ENCODE measurements around the gene FUT7. TPM values are rescaled to one million over a fixed set of nuclear protein-coding genes. Genes with fewer than 3 reads are reported as not detected.
A peak's percentile ranks its signal among the peaks of the same experiment; 100 is the strongest.

FUT7 gene
- total RNA-seq, 2 experiments from 2014 or later: not detected

- Mint-ChIP-seq H3K36me3 (ENCODE audit: low read depth) (peaks cover 9% of the 10 kb centered on the region), H3K27me3 (ENCODE audit: low read depth) (peaks cover 13% of the 10 kb centered on the region), H3K27ac (no peak within 1 kb of the TSS), H3K9me3 (no peaks in the 10 kb centered on the region), H3K4me3 (no peak within 1 kb of the TSS), H3K4me1 (ENCODE audit: low read depth) (peaks cover 21% of the 10 kb centered on the region)
- intact Hi-C loops (cut with micrococcal nuclease): no loop called here
- CTCF ChIA-PET: interaction anchor here (0.8 to 1.6 kb wide), 2 partner anchors 33 to 50 kb away, joined by 5 to 15 read pairs; no protein-coding TSS in a partner anchor
- DNase-seq: no peak
These were observed 35.3 kb downstream of the FUT7 start, which contains the start of gene CLIC3 for GRCh38 chr9:136996361-136997292. Gene CLIC3, minus strand, starts transcription at chr9:136996568. Its CDS starts 25 bp downstream, at chr9:136996543.

GRCh38 chr9:136995772-136996311 lies 36.0 kb downstream of the FUT7 start:
- Mint-ChIP-seq H3K9me3 (no peaks in the 10 kb centered on the region), H3K4me3 (no peak overlapping the region), H3K27ac (no peak overlapping the region), H3K27me3 (ENCODE audit: low read depth) (peaks cover 13% of the 10 kb centered on the region), H3K4me1 (ENCODE audit: low read depth) (peaks cover 25% of the 10 kb centered on the region), H3K36me3 (ENCODE audit: low read depth) (peaks cover 9% of the 10 kb centered on the region)
- CTCF ChIA-PET: interaction anchor here (0.5 to 1.6 kb wide), 4 partner anchors 34 to 295 kb away, joined by 3 to 15 read pairs (median 4); no protein-coding TSS in a partner anchor
- DNase-seq: no peak
- intact Hi-C loops (cut with micrococcal nuclease): no loop called here

GRCh38 chr9:136995362-136995761 lies 36.5 kb downstream of the FUT7 start:
- CTCF ChIA-PET: interaction anchor here (0.5 to 1.6 kb wide), 4 partner anchors 34 to 294 kb away, joined by 3 to 15 read pairs (median 4); no protein-coding TSS in a partner anchor

GRCh38 chr9:136994888-136995230 lies 37.0 kb downstream of the FUT7 start:
- CTCF ChIA-PET: no interaction called here
- H3K4me1 Mint-ChIP-seq (ENCODE audit: low read depth): peaks cover 21% of the 10 kb centered on the region
- H3K27ac Mint-ChIP-seq: no peak overlapping the region
- no peak for DNase-seq
- peaks cover 13% of the 10 kb centered on the region for H3K27me3 Mint-ChIP-seq (ENCODE audit: low read depth)
- intact Hi-C loops (cut with micrococcal nuclease): loop anchor here (5.0 kb wide), 1 partner anchor 93 kb away; no protein-coding TSS in a partner anchor
- peaks cover 9% of the 10 kb centered on the region for H3K36me3 Mint-ChIP-seq (ENCODE audit: low read depth)
- no peaks in the 10 kb centered on the region for H3K9me3 Mint-ChIP-seq
- H3K4me3 Mint-ChIP-seq: no peak overlapping the region

More at GRCh38 chr9:136995362-136995761, 36.5 kb downstream of the FUT7 start:
- Mint-ChIP-seq H3K4me3 (no peak overlapping the region), H3K27me3 (ENCODE audit: low read depth) (peaks cover 13% of the 10 kb centered on the region), H3K36me3 (ENCODE audit: low read depth) (peaks cover 9% of the 10 kb centered on the region), H3K9me3 (no peaks in the 10 kb centered on the region), H3K27ac (no peak overlapping the region), H3K4me1 (ENCODE audit: low read depth) (peaks cover 25% of the 10 kb centered on the region)
- intact Hi-C loops (cut with micrococcal nuclease): no loop called here
- DNase-seq: no peak

- DNase-seq: no peak
- H3K4me1 Mint-ChIP-seq (ENCODE audit: low read depth): peaks cover 21% of the 10 kb centered on the region
- H3K4me3 Mint-ChIP-seq: peak overlapping the region; percentile 83
- no peaks in the 10 kb centered on the region for H3K9me3 Mint-ChIP-seq
- H3K36me3 Mint-ChIP-seq (ENCODE audit: low read depth): peaks cover 9% of the 10 kb centered on the region
- no peak overlapping the region for H3K27ac Mint-ChIP-seq
- peaks cover 13% of the 10 kb centered on the region for H3K27me3 Mint-ChIP-seq (ENCODE audit: low read depth)
- intact Hi-C loops (cut with micrococcal nuclease): loop anchor here (5.0 kb wide), 1 partner anchor 92 kb away; no protein-coding TSS in a partner anchor
- CTCF ChIA-PET: interaction anchor here (0.7 to 2.8 kb wide), 3 partner anchors 35 to 52 kb away, joined by 3 to 13 read pairs (median 3); partner anchors contain the start of genes ABCA2 and C8G
These were observed 37.6 kb downstream of the FUT7 start for GRCh38 chr9:136994180-136994887.

- Mint-ChIP-seq H3K36me3 (ENCODE audit: low read depth) (peaks cover 9% of the 10 kb centered on the region), H3K4me1 (ENCODE audit: low read depth) (peaks cover 20% of the 10 kb centered on the region), H3K27ac (peak overlapping the region; percentile 81), H3K4me3 (peak overlapping the region; percentile 83), H3K9me3 (no peaks in the 10 kb centered on the region), H3K27me3 (ENCODE audit: low read depth) (peaks cover 6% of the 10 kb centered on the region)
- CTCF ChIA-PET: interaction anchor here (0.9 to 2.8 kb wide), 5 partner anchors 10 to 215 kb away, joined by 3 to 13 read pairs (median 3); partner anchors contain the start of gene ABCA2
- no peak for DNase-seq
- intact Hi-C loops (cut with micrococcal nuclease): loop anchor here (1.0 to 5.0 kb wide), 6 partner anchors 43 to 202 kb away; partner anchors contain the start of genes AJM1, RABL6, TMEM141 and TRAF2
These were observed 39.0 kb downstream of the FUT7 start for GRCh38 chr9:136992819-136993369.

- peaks cover 9% of the 10 kb centered on the region for H3K36me3 Mint-ChIP-seq (ENCODE audit: low read depth)
- CTCF ChIA-PET: interaction anchor here (0.9 to 2.8 kb wide), 5 partner anchors 11 to 214 kb away, joined by 3 to 13 read pairs (median 4); partner anchors contain the start of gene ABCA2
- H3K27me3 Mint-ChIP-seq (ENCODE audit: low read depth): peaks cover under 1% of the 10 kb centered on the region
- peak; percentile 95 for DNase-seq
- H3K4me3 Mint-ChIP-seq: peak within 1 kb of the TSS; percentile 83
- peak within 1 kb of the TSS; percentile 81 for H3K27ac Mint-ChIP-seq
- H3K9me3 Mint-ChIP-seq: no peaks in the 10 kb centered on the region
- intact Hi-C loops (cut with micrococcal nuclease): loop anchor here (1.0 to 5.0 kb wide), 6 partner anchors 42 to 201 kb away; partner anchors contain the start of genes AJM1, RABL6, TMEM141 and TRAF2
- H3K4me1 Mint-ChIP-seq (ENCODE audit: low read depth): peaks cover 16% of the 10 kb centered on the region
These were observed 39.7 kb downstream of the FUT7 start, which contains the start of gene PAXX for GRCh38 chr9:136991993-136992818. Gene PAXX, plus strand, starts transcription at chr9:136992422. Its CDS starts 22 bp downstream, at chr9:136992444.

GRCh38 chr9:136990242-136990911 lies 41.5 kb downstream of the FUT7 start:
- H3K27ac Mint-ChIP-seq: no peak overlapping the region

GRCh38 chr9:136988872-136989271 lies 43.0 kb downstream of the FUT7 start:
- H3K27me3 Mint-ChIP-seq (ENCODE audit: low read depth): peaks cover 10% of the 10 kb centered on the region

More at GRCh38 chr9:136990242-136990911, 41.5 kb downstream of the FUT7 start:
- Mint-ChIP-seq H3K27me3 (ENCODE audit: low read depth) (peaks cover 6% of the 10 kb centered on the region), H3K9me3 (no peaks in the 10 kb centered on the region), H3K4me3 (no peak overlapping the region), H3K4me1 (ENCODE audit: low read depth) (peaks cover 12% of the 10 kb centered on the region), H3K36me3 (ENCODE audit: low read depth) (peaks cover 9% of the 10 kb centered on the region)
- CTCF ChIA-PET: interaction anchor here (1.7 kb wide), 1 partner anchor 45 kb away, joined by 6 read pairs; no protein-coding TSS in a partner anchor
- no peak for DNase-seq
- intact Hi-C loops (cut with micrococcal nuclease): loop anchor here (5.0 kb wide), 1 partner anchor 88 kb away; no protein-coding TSS in a partner anchor

GRCh38 chr9:136985853-136986252 lies 46.0 kb downstream of the FUT7 start:
- H3K27ac Mint-ChIP-seq: no peak overlapping the region
- H3K4me1 Mint-ChIP-seq (ENCODE audit: low read depth): no peaks in the 10 kb centered on the region
- intact Hi-C loops (cut with micrococcal nuclease): no loop called here
- DNase-seq: no peak
- CTCF ChIA-PET: interaction anchor here (1.5 kb wide), 1 partner anchor 38 kb away, joined by 6 read pairs; no protein-coding TSS in a partner anchor
- H3K27me3 Mint-ChIP-seq (ENCODE audit: low read depth): peaks cover 18% of the 10 kb centered on the region
- no peaks in the 10 kb centered on the region for H3K9me3 Mint-ChIP-seq
- H3K4me3 Mint-ChIP-seq: no peak overlapping the region
- H3K36me3 Mint-ChIP-seq (ENCODE audit: low read depth): no peaks in the 10 kb centered on the region

More at GRCh38 chr9:136988872-136989271, 43.0 kb downstream of the FUT7 start:
- Mint-ChIP-seq H3K4me1 (ENCODE audit: low read depth) (peaks cover 12% of the 10 kb centered on the region), H3K36me3 (ENCODE audit: low read depth) (peaks cover 7% of the 10 kb centered on the region), H3K9me3 (no peaks in the 10 kb centered on the region), H3K27ac (no peak overlapping the region), H3K4me3 (no peak overlapping the region)
- CTCF ChIA-PET: interaction anchor here (0.6 kb wide), 1 partner anchor 11 kb away, joined by 3 read pairs; no protein-coding TSS in a partner anchor
- intact Hi-C loops (cut with micrococcal nuclease): no loop called here
- no peak for DNase-seq

Data from activated naive CD4-positive, alpha-beta T cell treated with anti-CD3 and anti-CD28 coated beads for 36 hours (primary cell).